GM18867 (cell line): ENCODE data around the gene CFAP45.

Experiments used
- ATAC-seq: cut with Tn5 transposase; IDR thresholded peaks from one replicate; pipeline ENCODE4 v1.9.1; 2021; ENCODE audit warnings: mild to moderate bottlenecking, moderate library complexity; ENCODE audit not compliant: unreplicated experiment

The CFAP45 gene

DNA sequence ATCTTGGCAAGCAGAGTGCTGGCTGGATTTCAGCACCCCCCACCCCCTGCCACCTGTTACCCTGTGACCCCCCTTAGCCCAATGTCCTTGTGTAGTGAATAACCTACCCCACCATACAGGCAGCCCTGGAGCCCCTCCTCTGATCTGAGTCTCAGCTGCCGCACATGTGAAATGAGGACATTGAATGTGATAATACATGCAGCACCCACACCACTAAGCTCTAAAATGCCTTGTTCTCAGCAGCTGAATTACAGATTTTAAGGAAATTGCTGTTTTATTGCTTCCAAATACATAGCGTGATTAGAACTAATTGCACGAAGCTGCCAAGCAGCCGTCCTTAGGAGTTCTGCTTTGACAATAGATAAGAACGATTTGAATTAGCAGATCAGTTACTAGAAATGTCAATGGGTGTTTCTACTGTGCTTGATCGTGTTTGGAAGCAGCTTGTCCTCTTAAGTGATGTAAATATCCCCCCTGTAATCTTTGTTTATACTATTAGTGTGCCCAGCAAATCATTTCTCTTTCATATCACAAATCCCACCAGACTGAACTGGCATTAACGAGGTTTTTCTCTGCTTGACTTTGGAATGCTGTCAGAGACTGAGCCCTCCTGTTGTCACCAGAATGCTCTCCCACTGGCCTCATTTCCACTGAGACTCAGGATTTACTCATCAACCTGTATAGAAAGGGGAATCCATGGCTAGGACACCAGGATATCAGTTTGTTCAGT lies 68.4 kb downstream of the CFAP45 start:
- ATAC-seq: no peak

DNA sequence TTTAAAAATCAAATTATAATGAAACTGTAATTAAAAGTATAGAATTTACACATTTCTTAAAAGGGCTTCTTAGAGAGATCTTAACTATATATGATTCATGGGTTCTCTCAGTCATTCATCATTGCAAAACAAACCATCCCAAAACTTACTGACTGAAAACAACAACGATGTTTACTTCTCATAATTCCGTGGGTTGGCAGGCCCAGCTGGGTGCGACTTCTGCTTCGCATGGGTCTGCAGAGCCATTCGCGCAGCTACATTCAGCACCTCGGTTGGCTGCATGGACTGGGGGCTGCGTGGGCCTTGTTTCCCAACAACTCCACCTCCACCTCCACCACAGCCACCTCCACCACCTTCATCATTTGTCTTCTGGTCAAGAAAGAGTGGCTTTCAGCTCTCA lies 69.2 kb downstream of the CFAP45 start:
- ATAC-seq: no peak

DNA sequence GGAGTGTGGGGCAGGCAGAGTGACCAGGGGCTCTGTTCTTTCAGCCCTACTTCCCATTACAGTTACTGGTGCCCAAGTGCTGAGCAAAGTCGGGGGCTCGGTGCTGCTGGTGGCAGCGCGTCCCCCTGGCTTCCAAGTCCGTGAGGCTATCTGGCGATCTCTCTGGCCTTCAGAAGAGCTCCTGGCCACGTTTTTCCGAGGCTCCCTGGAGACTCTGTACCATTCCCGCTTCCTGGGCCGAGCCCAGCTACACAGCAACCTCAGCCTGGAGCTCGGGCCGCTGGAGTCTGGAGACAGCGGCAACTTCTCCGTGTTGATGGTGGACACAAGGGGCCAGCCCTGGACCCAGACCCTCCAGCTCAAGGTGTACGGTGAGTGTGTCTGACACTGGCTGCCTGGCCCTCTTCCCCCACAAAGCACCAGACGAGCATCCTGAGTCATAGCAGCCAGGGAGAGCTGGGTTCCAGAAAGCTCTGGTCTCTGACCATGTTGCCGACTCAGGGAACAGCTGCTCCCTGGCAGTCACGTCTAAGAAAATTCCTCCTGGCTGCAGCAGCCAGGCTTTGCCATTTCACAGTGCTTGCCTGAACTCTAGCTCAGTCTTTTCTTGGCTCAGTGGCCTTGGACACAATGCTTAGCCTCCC lies 70.0 kb downstream of the CFAP45 start:
- ATAC-seq: no peak

- peak; percentile 83 for ATAC-seq
Measured at GRCh38 chr1:159829273-159829634, 70.7 kb downstream of the CFAP45 start.

- no peak for ATAC-seq
Measured at GRCh38 chr1:159828581-159829272, 71.2 kb downstream of the CFAP45 start.

GRCh38 chr1:159828176-159828575 lies 71.8 kb downstream of the CFAP45 start:
- ATAC-seq: no peak

- no peak for ATAC-seq
Measured at GRCh38 chr1:159827549-159827948, 72.4 kb downstream of the CFAP45 start.

- ATAC-seq: no peak
Measured at GRCh38 chr1:159827102-159827490, 72.9 kb downstream of the CFAP45 start.

DNA sequence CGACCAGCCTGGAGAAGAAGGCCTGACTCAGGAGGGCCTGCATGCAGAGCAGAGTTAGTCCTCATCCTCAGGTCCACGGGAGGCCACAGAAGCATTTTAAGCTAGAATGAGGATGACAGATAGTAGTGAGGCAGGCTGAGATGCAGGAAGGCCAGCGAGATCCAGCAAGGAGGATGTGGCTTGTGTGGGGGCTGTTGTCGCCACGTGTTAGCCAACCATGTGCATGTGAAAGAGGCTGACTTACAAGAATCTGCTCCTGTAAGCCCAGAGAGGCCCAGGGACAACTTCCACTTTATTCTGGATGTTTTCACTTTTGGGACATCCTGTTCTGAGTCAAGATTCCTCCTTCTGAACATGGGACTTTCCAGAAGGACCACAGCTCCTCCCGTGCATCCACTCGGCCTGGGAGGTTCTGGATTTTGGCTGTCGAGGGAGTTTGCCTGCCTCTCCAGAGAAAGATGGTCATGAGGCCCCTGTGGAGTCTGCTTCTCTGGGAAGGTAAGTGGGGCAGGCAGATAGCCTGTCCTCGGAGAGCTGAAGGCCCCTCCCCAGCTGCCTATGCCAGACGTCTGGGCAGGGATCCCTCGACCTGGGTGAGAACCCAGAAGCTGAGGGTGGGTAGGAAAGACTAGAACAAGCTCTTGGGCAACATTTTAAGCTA lies 73.4 kb downstream of the CFAP45 start, which contains the start of gene SLAMF8:
TSS of gene SLAMF8 (plus strand) at position 433 of the 661 bp plus-strand sequence. CDS start at position 459, 26 bp downstream.
- ATAC-seq: peak; percentile 55

- ATAC-seq: no peak
Measured at GRCh38 chr1:159825564-159825963, 74.4 kb downstream of the CFAP45 start.

GRCh38 chr1:159823406-159823805 lies 76.6 kb downstream of the CFAP45 start:
- no peak for ATAC-seq
